Hepatocyte (in vitro differentiated cells): Measurements from ENCODE around the gene COQ8B.

Experiments used
- CTCF ChIP-seq: fragments of 200-600 bp; sonication (generic); IDR thresholded peaks from 2 replicates; pipeline ENCODE4 v1.5.1; 2016; ENCODE audit warnings: antibody characterized with exemption, mild to moderate bottlenecking; ENCODE audit not compliant: poor library complexity
- EZH2 ChIP-seq: fragments of 200-600 bp; sonication (generic); IDR thresholded peaks from 2 replicates; pipeline ENCODE4 v1.6.1; 2016; ENCODE audit warnings: antibody characterized with exemption, mild to moderate bottlenecking, borderline replicate concordance

- TF ChIP-seq CTCF: no peak
- no peak for TF ChIP-seq EZH2
These were observed 31.1 kb downstream of the COQ8B start for GRCh38 chr19:40685563-40685962.
